GM12891 (cell line): ENCODE results near the gene DCANP1.
A peak's percentile ranks its signal among the peaks of the same experiment; 100 is the strongest.

ENCODE experiments used
- DNase-seq: peaks from one replicate; pipeline ENCODE4 v3.0.0; 2011; ENCODE audit warnings: low spot score; ENCODE audit not compliant: insufficient read length
- FAIRE-seq: peaks from 2 replicates; lab custom pipeline; 2011; peaks lifted over from hg19 to GRCh38; lab: Jason Lieb, UNC
- PAX5 ChIP-seq: IDR thresholded peaks from 2 replicates; pipeline ENCODE4 v1.6.1; 2011; ENCODE audit warnings: low read length, moderate library complexity, mild to moderate bottlenecking; ENCODE audit not compliant: insufficient read depth, severe bottlenecking
- POLR2A ChIP-seq: IDR thresholded peaks from 2 replicates; pipeline ENCODE4 v1.6.1; 2011; ENCODE audit warnings: low read depth, low read length, control low read depth
- POLR2AphosphoS5 ChIP-seq: IDR thresholded peaks from 2 replicates; pipeline ENCODE4 v1.6.1; 2011; ENCODE audit warnings: low read depth, low read length, control low read depth
- POU2F2 ChIP-seq: IDR thresholded peaks from 2 replicates; pipeline ENCODE4 v1.6.1; 2011; ENCODE audit warnings: low read depth, mild to moderate bottlenecking, control low read depth, low read length, moderate library complexity
- SPI1 ChIP-seq: IDR thresholded peaks from 2 replicates; pipeline ENCODE4 v1.6.1; 2011; ENCODE audit warnings: low read depth, low read length, control low read depth
- TAF1 ChIP-seq: IDR thresholded peaks from 2 replicates; pipeline ENCODE4 v1.6.1; 2011; ENCODE audit warnings: low read depth, low read length, control low read depth

DCANP1 gene

DNA sequence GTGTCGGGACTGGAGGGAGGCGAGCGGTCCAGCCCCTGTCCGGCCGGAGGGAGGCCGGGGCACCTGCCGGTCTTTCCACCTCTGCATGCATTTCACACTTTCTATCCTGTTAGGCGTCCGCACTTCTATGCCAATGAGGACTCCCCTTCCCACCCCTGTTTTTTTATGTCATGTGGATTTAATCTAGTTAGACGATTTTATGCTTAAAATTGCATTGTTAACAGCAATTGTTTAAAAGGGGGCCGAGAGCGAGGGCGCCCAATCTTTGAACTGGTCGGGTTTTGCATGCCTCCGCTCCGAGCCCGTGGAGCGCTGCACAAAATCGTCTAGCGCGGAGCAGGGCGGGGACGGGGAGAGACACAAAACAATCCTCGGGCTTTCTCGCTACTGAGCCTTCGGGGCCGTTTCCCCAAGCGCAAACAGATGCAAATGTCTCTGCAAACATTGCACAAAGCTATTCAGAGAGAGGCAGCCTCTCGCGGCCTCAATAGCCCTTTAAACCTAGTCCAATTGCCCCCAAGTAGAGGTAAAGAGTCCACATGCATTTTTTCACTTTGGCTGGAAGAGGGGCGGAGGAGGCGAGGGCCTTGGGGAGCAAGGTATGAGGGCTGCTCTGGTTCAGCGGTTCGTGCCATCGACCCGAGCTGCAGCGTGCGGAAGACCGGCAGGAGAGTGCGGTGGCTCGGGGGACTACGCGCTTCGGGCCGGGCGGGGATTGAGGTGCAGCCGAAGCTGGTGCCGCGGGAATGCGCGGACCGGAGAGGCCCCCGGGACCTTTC, 42.5 kb upstream of the DCANP1 start:
- FAIRE-seq (no peak), DNase-seq (no peak)
- no peak for TF ChIP-seq TAF1
- TF ChIP-seq PAX5, result no peak
- TF ChIP-seq POLR2AphosphoS5, result no peak
- TF ChIP-seq SPI1, result no peak
- no peak for TF ChIP-seq POLR2A
- TF ChIP-seq POU2F2, result no peak

DNA sequence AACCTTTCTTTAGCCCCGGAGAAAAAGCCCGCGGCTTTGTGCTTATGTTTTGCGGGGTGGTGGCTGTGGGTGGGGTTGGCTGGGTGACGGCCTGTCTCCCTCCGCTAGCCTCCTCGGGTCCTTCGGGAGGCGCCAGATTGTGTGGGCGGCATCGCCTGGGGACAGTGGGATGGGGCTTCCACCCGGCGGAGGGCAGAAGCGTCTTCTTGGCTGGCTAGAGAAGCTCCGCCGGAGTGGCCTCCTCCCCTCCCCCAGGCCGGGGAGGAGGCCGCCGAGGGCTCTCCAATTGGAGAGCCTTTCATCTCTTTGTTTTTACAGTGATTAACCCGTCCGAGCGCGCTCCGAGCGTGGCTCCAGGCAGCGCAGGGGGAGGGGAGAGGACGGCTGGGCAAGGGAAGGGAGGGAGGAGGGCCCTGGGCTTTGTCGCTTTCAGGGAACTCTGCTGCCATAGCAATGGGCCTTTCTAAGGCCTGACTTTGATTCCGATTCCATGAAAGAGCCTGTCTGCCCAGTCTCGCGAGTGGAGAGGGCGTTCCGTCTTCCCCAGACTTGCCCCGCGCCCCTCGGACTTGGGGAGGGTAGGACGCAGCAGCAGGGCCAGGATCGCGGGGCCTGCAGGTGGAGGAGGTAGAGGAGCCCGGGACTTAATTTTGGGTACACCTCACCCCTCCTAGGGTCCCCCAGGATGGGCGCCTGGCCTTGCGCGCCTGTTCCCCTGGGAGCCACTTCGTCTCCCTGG, 41.7 kb upstream of the DCANP1 start:
- DNase-seq, result no peak
- no peak for FAIRE-seq

DNA sequence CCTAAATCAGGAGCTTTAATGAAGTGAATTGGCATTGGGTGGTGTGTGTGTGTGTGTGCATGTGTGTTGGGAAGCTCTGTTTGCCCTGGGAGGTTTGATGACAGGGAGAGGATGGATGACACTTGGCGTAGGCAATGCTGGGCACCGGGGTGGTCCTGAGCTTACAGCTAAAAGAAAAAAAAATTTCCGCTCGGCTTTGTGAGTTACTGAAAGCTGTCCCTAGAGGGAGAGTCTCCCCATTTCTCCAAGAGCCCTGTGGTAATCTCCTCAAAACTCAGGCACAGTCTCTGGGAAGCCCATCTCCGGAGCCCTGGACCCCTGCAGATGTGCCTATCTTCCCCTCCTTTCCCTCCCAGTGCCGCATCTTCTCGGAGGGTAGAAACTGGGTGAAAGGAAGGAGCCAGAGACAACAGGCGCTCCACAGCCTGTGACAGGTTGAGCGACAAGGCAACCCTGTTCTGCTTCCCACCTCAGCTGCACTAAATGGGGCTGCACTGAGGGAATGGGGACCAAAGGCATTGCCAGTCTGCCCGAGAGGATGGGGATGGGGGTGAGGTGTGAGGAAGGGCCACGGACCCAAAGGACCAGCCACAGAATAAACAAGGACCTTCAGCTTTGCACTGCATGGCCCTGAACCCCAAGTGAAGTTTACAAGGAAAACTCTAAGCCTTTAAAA, 40.8 kb upstream of the DCANP1 start:
- TF ChIP-seq TAF1 (no peak), POLR2AphosphoS5 (no peak), SPI1 (no peak), PAX5 (no peak), POU2F2 (no peak), POLR2A (no peak)
- FAIRE-seq (no peak), DNase-seq (no peak)

More for the DNA sequence above, 41.7 kb upstream of the DCANP1 start:
- no peak for TF ChIP-seq POLR2A

DNA sequence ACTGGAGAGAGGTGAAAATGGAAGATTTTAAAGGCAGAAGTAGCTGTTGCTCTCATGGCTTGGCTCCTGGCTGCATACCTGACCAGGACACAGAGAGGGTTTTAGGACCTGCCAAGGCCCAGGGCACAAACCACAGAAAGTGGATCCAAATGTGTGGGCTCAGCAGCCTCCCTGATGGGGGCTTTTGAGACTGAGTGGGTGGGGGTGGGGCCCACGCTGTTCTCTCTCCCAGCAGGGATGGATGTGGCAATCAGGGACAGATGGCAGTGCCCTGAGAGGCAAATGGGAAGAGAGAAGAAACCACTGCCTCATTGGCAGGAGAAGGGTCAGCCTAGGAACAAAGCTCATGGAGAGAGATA, 39.9 kb upstream of the DCANP1 start:
- no peak for DNase-seq
- FAIRE-seq, result no peak
- TF ChIP-seq TAF1 (no peak), POLR2A (no peak), POU2F2 (no peak), SPI1 (no peak), PAX5 (no peak), POLR2AphosphoS5 (no peak)

DNA sequence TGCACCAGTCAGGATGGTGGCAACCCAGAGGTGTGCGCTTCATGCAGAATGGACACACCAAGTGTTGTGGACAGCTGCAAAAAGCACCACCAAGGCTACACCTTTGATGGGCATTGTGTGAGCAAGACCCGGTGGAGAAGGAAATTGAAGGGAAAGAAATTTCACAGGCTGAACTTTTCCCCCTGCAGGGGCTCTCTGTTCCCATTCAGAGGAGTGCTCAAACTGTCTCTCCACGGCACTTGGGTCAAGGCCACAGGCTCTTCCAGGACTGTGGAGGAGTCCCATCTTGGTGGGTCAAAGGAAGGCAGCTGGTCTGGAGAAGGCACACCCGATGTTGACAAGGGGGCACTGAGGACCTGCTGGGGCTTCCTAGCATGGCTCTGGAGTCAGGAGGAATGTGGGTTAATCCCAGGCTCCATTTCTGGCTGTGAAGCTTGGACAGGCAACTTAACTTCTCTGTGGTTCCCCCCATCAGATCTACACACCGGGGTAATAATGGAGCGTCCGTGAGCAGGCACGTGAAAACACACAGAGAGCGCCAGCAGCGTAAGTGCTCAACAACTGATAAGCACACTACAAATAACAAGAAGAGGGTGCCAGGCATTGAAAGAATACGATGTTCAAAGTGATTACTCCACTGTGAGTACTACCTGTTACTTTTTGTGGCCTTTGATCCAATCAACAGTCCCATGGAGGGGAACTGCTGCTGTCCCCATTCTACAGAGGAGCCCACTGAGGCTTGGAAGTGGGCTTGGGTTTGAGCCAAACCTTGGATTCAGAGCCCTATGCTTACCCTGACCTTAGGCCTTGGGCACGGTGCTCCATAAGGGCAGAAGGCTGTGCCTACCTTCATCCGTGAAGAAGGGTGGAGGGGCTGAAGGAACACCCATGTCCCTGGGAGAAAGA, 39.2 kb upstream of the DCANP1 start:
- no peak for TF ChIP-seq SPI1
- TF ChIP-seq POU2F2, result no peak
- TF ChIP-seq POLR2AphosphoS5, result no peak
- no peak for TF ChIP-seq POLR2A
- TF ChIP-seq PAX5, result no peak
- no peak for TF ChIP-seq TAF1
- FAIRE-seq, result no peak
- no peak for DNase-seq

DNA sequence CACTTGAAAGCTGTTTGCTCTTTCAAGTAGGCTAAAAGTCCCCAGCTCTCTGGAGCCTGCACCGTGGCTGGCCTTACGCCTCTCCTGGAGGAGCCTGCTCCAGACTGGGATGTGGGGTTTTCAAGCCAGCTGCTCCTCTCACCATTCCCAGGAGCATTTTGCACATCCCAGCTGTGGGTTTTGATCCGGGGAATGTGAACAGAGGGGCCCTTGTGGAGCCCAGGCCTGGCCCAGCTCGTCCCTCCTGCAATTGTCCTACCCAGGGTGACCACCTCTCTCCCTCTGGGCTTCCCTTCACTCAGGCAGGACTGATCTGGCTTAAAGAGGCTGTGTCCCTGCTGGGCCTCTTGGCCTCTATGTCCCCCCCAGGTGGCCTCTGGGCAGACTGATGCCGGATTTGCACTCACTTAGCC, 37.5 kb upstream of the DCANP1 start:
- DNase-seq (no peak), FAIRE-seq (no peak)
- TF ChIP-seq PAX5 (no peak), TAF1 (no peak), POLR2A (no peak), POU2F2 (no peak), SPI1 (no peak), POLR2AphosphoS5 (no peak)

DNA sequence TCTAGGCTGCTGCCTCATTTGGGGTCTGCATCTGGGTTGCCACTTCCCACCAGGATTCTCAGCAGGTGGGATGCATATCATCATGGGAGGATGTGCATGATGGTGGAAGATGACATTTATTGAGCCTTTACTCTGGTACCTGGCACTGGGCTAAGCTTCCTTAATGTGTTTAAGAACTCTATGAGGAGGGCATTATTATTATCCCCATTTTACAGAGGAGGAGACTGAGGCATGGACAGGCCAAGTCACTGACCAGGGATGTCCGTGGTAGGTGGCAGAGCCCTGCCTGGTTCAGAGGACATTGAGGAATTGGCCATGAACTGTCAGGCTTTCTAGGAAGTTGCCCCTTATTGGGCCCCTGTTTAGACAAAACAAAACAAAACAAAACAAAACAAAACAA, 36.1 kb upstream of the DCANP1 start:
- FAIRE-seq, result no peak

DNA sequence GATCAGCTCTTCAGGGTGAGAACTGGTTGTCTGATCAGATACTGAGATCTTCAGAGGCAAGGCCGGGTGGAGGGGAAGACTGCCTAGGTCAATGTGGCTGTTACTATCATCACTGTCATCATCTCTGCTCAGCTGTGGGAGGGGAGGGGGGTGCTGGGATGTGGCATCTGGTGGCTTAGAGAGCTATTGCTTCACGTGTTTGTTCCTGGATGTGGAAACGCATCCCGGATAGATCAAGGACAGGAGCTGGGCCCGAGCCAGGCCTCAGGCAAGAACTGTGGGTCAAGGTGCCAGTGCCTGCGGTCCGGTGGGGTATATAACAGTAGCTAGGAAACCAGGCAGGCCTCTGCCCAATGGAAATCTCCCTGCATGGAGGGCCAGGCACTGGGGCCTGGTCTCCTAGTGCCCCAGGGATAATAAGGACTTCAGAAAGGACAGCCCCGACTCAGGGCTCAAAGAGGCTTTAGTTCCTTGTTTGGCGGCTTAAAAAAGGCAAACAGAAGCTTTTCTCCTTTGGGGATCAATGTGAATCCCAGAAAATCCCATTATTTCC, 35.3 kb upstream of the DCANP1 start:
- no peak for FAIRE-seq
- DNase-seq, result no peak
- TF ChIP-seq POLR2A (no peak), TAF1 (no peak), POU2F2 (no peak), SPI1 (no peak), PAX5 (no peak), POLR2AphosphoS5 (no peak)

More for the DNA sequence above, 36.1 kb upstream of the DCANP1 start:
- no peak for TF ChIP-seq PAX5
- no peak for TF ChIP-seq POU2F2
- no peak for TF ChIP-seq POLR2A
- no peak for TF ChIP-seq POLR2AphosphoS5
- no peak for DNase-seq

DNA sequence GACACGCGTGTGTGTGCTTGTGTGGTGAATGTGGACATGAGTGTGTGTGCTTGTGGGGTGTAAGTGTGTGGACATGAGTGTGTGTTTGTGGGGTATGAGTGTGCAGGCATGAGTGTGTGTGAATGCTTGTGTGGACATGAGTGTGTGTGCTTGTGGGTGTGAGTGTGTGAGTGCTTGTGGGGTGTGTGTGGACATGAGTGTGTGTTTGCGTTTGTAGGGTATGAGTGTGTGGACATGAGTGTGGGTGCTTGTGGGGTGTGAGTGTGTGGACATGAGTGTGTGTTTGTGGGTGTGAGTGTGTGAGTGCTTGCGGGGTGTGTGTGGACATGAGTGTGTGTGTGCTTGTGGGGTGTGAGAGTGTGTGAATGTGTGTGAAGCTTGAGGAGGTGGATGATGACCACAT, 34.8 kb upstream of the DCANP1 start:
- DNase-seq (no peak), FAIRE-seq (peak; percentile 74)
- TF ChIP-seq POU2F2, result no peak
- TF ChIP-seq SPI1, result no peak
